ENCODE results near the gene PEX3. TPM values are rescaled to one million over a fixed set of nuclear protein-coding genes. Genes with fewer than 3 reads are reported as not detected.
"Not testable (repeated sequence)": the region's sequence is repeated elsewhere in the genome, so short reads cannot be mapped to it uniquely, and the experiment has no call there.

The PEX3 gene
- total RNA-seq, 1 experiment from 2014 or later = 16.0 TPM

DNA sequence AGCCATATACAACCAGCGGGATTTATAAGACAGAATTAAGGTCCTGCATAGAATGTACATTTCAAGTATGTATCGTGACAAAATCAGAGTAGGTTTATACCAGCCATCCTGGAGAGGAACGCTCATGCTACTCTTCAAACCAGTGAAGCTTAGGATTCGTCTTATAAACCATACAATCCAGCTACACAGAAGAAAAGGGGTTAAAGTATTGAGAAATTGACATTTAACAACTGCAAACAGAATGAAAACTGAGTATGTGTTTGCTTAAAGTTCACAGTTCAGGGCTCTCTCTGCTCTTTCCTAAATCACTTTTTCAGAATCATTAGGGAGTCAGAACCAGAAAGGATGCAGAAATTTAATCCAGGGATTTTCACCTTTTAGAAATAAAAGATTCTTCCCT lies 18.0 kb upstream of the PEX3 start:
- CTCF ChIA-PET = no interaction called here
- H3K9me3 Mint-ChIP-seq (ENCODE audit: low read depth, unreplicated experiment) = no peaks in the 10 kb centered on the region
- BruUV-seq (replicated peaks) = no TSS peak
- H3K4me3 Mint-ChIP-seq (ENCODE audit: low read depth, unreplicated experiment) = no peak overlapping the region
- no peaks in the 10 kb centered on the region for H3K4me1 Mint-ChIP-seq (ENCODE audit: low read depth, unreplicated experiment)
- no peak for DNase-seq
- intact Hi-C loops (cut with micrococcal nuclease; ENCODE audit: unreplicated experiment) = no loop called here
- H3K27ac Mint-ChIP-seq (ENCODE audit: unreplicated experiment) = no peak overlapping the region
- H3K36me3 Mint-ChIP-seq (ENCODE audit: insufficient read depth, unreplicated experiment) = no peaks in the 10 kb centered on the region
- H3K27me3 Mint-ChIP-seq (ENCODE audit: unreplicated experiment) = no peaks in the 10 kb centered on the region
- TF ChIP-seq, protein P1, sequence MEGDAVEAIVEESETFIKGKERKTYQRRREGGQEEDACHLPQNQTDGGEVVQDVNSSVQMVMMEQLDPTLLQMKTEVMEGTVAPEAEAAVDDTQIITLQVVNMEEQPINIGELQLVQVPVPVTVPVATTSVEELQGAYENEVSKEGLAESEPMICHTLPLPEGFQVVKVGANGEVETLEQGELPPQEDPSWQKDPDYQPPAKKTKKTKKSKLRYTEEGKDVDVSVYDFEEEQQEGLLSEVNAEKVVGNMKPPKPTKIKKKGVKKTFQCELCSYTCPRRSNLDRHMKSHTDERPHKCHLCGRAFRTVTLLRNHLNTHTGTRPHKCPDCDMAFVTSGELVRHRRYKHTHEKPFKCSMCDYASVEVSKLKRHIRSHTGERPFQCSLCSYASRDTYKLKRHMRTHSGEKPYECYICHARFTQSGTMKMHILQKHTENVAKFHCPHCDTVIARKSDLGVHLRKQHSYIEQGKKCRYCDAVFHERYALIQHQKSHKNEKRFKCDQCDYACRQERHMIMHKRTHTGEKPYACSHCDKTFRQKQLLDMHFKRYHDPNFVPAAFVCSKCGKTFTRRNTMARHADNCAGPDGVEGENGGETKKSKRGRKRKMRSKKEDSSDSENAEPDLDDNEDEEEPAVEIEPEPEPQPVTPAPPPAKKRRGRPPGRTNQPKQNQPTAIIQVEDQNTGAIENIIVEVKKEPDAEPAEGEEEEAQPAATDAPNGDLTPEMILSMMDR (IDR thresholded peaks at IDR 0.05; ENCODE audit: unreplicated experiment) = no peak

GRCh38 chr6:143441010-143441409 lies 9.6 kb upstream of the PEX3 start:
- no peak for DNase-seq
- no peaks in the 10 kb centered on the region for H3K27me3 Mint-ChIP-seq (ENCODE audit: unreplicated experiment)
- no peak overlapping the region for H3K4me3 Mint-ChIP-seq (ENCODE audit: low read depth, unreplicated experiment)
- TF ChIP-seq, protein P1 (IDR thresholded peaks at IDR 0.05; ENCODE audit: unreplicated experiment) = no peak
- H3K9me3 Mint-ChIP-seq (ENCODE audit: low read depth, unreplicated experiment) = no peaks in the 10 kb centered on the region
- no peaks in the 10 kb centered on the region for H3K36me3 Mint-ChIP-seq (ENCODE audit: insufficient read depth, unreplicated experiment)
- CTCF ChIA-PET = no interaction called here
- no peaks in the 10 kb centered on the region for H3K4me1 Mint-ChIP-seq (ENCODE audit: low read depth, unreplicated experiment)
- BruUV-seq (replicated peaks) = no TSS peak
- intact Hi-C loops (cut with micrococcal nuclease; ENCODE audit: unreplicated experiment) = no loop called here
- no peak overlapping the region for H3K27ac Mint-ChIP-seq (ENCODE audit: unreplicated experiment)

GRCh38 chr6:143441680-143442545 lies 8.7 kb upstream of the PEX3 start:
- intact Hi-C loops (cut with micrococcal nuclease; ENCODE audit: unreplicated experiment) = no loop called here
- H3K9me3 Mint-ChIP-seq (ENCODE audit: low read depth, unreplicated experiment) = no peaks in the 10 kb centered on the region
- H3K36me3 Mint-ChIP-seq (ENCODE audit: insufficient read depth, unreplicated experiment) = no peaks in the 10 kb centered on the region
- no peak for DNase-seq
- no peaks in the 10 kb centered on the region for H3K27me3 Mint-ChIP-seq (ENCODE audit: unreplicated experiment)
- TF ChIP-seq, protein P1 (IDR thresholded peaks at IDR 0.05; ENCODE audit: unreplicated experiment) = no peak
- no peak overlapping the region for H3K4me3 Mint-ChIP-seq (ENCODE audit: low read depth, unreplicated experiment)
- CTCF ChIA-PET = no interaction called here
- no peak overlapping the region for H3K27ac Mint-ChIP-seq (ENCODE audit: unreplicated experiment)
- BruUV-seq (replicated peaks) = no TSS peak
- H3K4me1 Mint-ChIP-seq (ENCODE audit: low read depth, unreplicated experiment) = no peaks in the 10 kb centered on the region

GRCh38 chr6:143443096-143443495 lies 7.5 kb upstream of the PEX3 start:
- no peak for DNase-seq
- intact Hi-C loops (cut with micrococcal nuclease; ENCODE audit: unreplicated experiment) = no loop called here
- Mint-ChIP-seq H3K27me3 (ENCODE audit: unreplicated experiment) (no peaks in the 10 kb centered on the region), H3K9me3 (ENCODE audit: low read depth, unreplicated experiment) (no peaks in the 10 kb centered on the region), H3K4me1 (ENCODE audit: low read depth, unreplicated experiment) (no peaks in the 10 kb centered on the region), H3K27ac (ENCODE audit: unreplicated experiment) (no peak overlapping the region), H3K4me3 (ENCODE audit: low read depth, unreplicated experiment) (no peak overlapping the region), H3K36me3 (ENCODE audit: insufficient read depth, unreplicated experiment) (no peaks in the 10 kb centered on the region)
- BruUV-seq (replicated peaks) = no TSS peak
- CTCF ChIA-PET = interaction anchor here (0.7 kb wide), 1 partner anchor 29 kb away, joined by 3 read pairs; no protein-coding TSS in a partner anchor
- TF ChIP-seq, protein P1 (IDR thresholded peaks at IDR 0.05; ENCODE audit: unreplicated experiment) = no peak

DNA sequence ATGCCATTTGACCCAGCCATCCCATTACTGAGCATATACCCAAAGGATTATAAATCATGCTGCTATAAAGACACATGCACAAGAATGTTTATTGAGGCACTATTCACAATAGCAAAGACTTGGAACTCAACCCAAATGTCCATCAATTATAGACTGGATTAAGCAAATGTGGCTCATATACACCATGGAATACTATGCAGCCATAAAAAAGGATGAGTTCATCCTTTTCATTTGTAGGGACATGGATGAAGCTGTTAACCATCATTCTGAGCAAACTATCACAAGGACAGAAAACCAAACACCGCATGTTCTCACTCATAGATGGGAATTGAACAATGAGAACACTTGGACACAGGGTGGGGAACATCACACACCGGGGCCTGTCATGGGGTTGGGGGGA lies 2.7 kb upstream of the PEX3 start:
- CTCF ChIA-PET; H3K4me3 Mint-ChIP-seq (ENCODE audit: low read depth, unreplicated experiment); H3K27ac Mint-ChIP-seq (ENCODE audit: unreplicated experiment); H3K9me3 Mint-ChIP-seq (ENCODE audit: low read depth, unreplicated experiment); intact Hi-C loops (cut with micrococcal nuclease; ENCODE audit: unreplicated experiment); H3K27me3 Mint-ChIP-seq (ENCODE audit: unreplicated experiment); H3K4me1 Mint-ChIP-seq (ENCODE audit: low read depth, unreplicated experiment); DNase-seq; BruUV-seq (replicated peaks): not testable (repeated sequence)
- peaks cover 17% of the 10 kb centered on the region for H3K36me3 Mint-ChIP-seq (ENCODE audit: insufficient read depth, unreplicated experiment)

Data from Calu3 (cell line).